Measurements from ENCODE around the gene EIF2D. TPM values are rescaled to one million over a fixed set of nuclear protein-coding genes. Genes with fewer than 3 reads are reported as not detected.
"Not testable (repeated sequence)": the region's sequence is repeated elsewhere in the genome, so short reads cannot be mapped to it uniquely, and the experiment has no call there.

The EIF2D gene
- total RNA-seq, 1 experiment from 2014 or later: 51.8 TPM

- Histone ChIP-seq H2AFZ (ENCODE audit: low read length) (no peak overlapping the region), H3K4me3 (ENCODE audit: low read length) (no peak overlapping the region), H3K27ac (ENCODE audit: low read length) (no peak overlapping the region), H4K20me1 (ENCODE audit: insufficient read depth, low read depth, low read length) (no peaks in the 10 kb centered on the region; the same call in 1 of the 2 replicates), H3K9me3 (ENCODE audit: low read length) (no peaks in the 10 kb centered on the region), H3K27me3 (ENCODE audit: low read length) (no peaks in the 10 kb centered on the region), H3K79me2 (ENCODE audit: low read length) (peaks cover 29% of the 10 kb centered on the region), H3K9me2 (replicated peaks; ENCODE audit: insufficient read depth, low read length) (no peaks in the 10 kb centered on the region), H3K36me3 (ENCODE audit: insufficient read depth, low read length) (no peaks in the 10 kb centered on the region), H3K4me2 (ENCODE audit: low read depth, low read length, poor library complexity, severe bottlenecking) (no peak overlapping the region), H3K9ac (ENCODE audit: low read length) (no peak overlapping the region), H3K4me1 (ENCODE audit: low read length) (peaks cover 27% of the 10 kb centered on the region)
- no peak for DNase-seq
These were observed 30.7 kb downstream of the EIF2D start for GRCh38 chr1:206581571-206581981.

DNA sequence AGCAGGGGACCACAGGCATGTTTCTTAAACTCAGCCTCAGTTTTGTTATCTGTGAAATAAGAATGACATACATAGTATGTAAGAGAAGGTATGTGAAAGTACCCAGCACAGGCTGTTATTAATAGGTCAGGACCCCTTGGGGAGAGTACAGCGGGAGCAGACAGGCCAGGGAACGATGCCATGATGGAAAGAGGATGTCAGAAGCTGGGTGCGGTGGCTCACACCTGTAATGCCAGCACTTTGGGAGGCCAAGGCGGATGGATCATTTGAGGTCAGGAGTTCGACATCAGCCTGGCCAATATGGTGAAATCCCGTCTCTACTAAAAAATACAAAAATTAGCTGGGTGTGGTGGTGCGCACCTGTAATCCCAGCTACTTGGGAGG is 31.2 kb downstream of the EIF2D start:
- H3K9me3 ChIP-seq (ENCODE audit: low read length); H3K9me2 ChIP-seq (replicated peaks; ENCODE audit: insufficient read depth, low read length); H4K20me1 ChIP-seq (ENCODE audit: insufficient read depth, low read depth, low read length); H3K4me2 ChIP-seq (ENCODE audit: low read depth, low read length, poor library complexity, severe bottlenecking); H2AFZ ChIP-seq (ENCODE audit: low read length); H3K9ac ChIP-seq (ENCODE audit: low read length); DNase-seq; H3K27me3 ChIP-seq (ENCODE audit: low read length); H3K4me3 ChIP-seq (ENCODE audit: low read length); H3K27ac ChIP-seq (ENCODE audit: low read length); H3K36me3 ChIP-seq (ENCODE audit: insufficient read depth, low read length): not testable (repeated sequence)
- Histone ChIP-seq H3K79me2 (ENCODE audit: low read length) (peaks cover 32% of the 10 kb centered on the region), H3K4me1 (ENCODE audit: low read length) (peaks cover 27% of the 10 kb centered on the region)

DNA sequence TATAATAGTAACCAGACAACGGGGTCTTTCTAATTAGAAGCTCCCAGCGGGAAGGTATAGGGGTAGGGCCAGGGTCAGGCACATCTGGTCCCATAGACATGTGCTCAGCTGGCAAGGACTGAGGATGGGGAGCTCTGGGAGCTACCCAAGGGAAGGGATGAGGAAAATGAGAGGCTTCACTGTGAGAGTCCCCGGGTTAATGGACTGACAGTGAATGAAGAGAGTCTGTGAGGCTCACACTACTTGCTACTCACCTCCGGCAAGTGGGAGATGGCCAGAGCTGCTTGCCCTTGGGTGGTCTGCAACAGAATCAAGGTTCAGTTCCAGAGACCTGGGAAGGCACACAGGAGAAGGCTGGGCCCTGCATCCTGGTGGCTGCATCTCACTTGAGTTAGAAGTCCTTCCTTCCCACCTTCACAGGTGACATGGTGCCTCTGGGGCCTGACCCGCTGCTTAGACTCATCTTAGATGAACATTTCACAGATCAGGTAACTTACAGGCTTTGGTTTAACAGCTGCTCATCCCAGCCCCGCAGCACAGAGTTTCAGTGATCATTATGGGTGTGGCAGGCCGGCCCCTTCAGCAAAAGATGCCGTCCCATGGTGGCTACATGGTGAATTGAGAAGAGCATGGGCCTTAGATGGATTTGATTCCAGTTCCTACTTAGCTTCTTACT is 31.7 kb downstream of the EIF2D start:
- no peaks in the 10 kb centered on the region for H3K9me3 ChIP-seq (ENCODE audit: low read length)
- H3K27ac ChIP-seq (ENCODE audit: low read length): peak overlapping the region; percentile 58
- no peak for DNase-seq
- no peaks in the 10 kb centered on the region for H3K9me2 ChIP-seq (replicated peaks; ENCODE audit: insufficient read depth, low read length)
- no peak overlapping the region for H3K4me3 ChIP-seq (ENCODE audit: low read length)
- H3K4me1 ChIP-seq (ENCODE audit: low read length): peaks cover 27% of the 10 kb centered on the region
- H3K79me2 ChIP-seq (ENCODE audit: low read length): peaks cover 36% of the 10 kb centered on the region
- no peaks in the 10 kb centered on the region for H3K27me3 ChIP-seq (ENCODE audit: low read length)
- no peaks in the 10 kb centered on the region for H3K36me3 ChIP-seq (ENCODE audit: insufficient read depth, low read length)
- peak overlapping the region; percentile 31; the same call in 1 of the 2 replicates for H3K9ac ChIP-seq (ENCODE audit: low read length)
- no peak overlapping the region for H2AFZ ChIP-seq (ENCODE audit: low read length)
- no peaks in the 10 kb centered on the region; the same call in 1 of the 2 replicates for H4K20me1 ChIP-seq (ENCODE audit: insufficient read depth, low read depth, low read length)
- peak overlapping the region; percentile 40 for H3K4me2 ChIP-seq (ENCODE audit: low read depth, low read length, poor library complexity, severe bottlenecking)

DNA sequence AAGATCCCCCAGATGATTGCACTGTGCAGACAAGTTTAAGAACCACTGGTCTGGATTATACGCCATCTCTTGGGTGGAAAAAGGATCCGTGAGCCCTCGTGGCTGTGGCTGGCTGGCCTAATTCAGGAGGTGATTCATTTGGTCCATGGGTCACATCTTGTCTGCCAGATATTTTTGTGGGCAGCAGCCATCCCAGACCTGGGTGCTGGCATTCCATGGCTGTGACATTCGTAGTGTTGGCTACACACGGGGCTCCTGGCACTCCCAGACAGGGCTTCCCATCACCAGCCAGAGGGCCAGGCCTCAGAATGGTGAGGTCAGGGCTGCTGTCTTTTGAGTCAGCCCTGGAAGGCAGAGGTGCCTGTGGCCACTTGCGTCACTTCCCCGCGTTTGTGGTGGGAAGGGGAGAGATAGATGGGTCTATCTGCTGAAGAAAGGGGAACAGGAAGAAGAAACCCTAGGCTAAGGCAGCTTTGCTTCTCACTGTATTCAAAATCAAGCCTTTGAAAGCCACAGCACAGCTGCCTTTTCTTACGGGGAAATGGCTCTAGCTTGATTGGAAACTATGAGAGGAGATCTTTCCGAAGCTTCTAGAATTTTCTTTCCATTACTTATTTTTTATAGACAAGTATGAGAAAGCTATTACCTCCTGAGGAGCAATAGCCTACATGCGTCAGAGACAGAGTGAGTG is 32.4 kb downstream of the EIF2D start:
- Histone ChIP-seq H3K27me3 (ENCODE audit: low read length) (no peaks in the 10 kb centered on the region), H3K79me2 (ENCODE audit: low read length) (peaks cover 39% of the 10 kb centered on the region), H3K36me3 (ENCODE audit: insufficient read depth, low read length) (no peaks in the 10 kb centered on the region), H3K9me3 (ENCODE audit: low read length) (no peaks in the 10 kb centered on the region), H3K4me3 (ENCODE audit: low read length) (peak overlapping the region; percentile 25; the same call in 1 of the 2 replicates), H2AFZ (ENCODE audit: low read length) (no peak overlapping the region), H3K4me1 (ENCODE audit: low read length) (peaks cover 27% of the 10 kb centered on the region), H3K27ac (ENCODE audit: low read length) (peak overlapping the region; percentile 58), H3K9me2 (replicated peaks; ENCODE audit: insufficient read depth, low read length) (no peaks in the 10 kb centered on the region), H3K4me2 (ENCODE audit: low read depth, low read length, poor library complexity, severe bottlenecking) (peak overlapping the region; percentile 40), H3K9ac (ENCODE audit: low read length) (peak overlapping the region; percentile 51), H4K20me1 (ENCODE audit: insufficient read depth, low read depth, low read length) (no peaks in the 10 kb centered on the region; the same call in 1 of the 2 replicates)
- peak; percentile 78 for DNase-seq

- no peak overlapping the region for H3K4me3 ChIP-seq (ENCODE audit: low read length)
- no peak overlapping the region for H3K4me2 ChIP-seq (ENCODE audit: low read depth, low read length, poor library complexity, severe bottlenecking)
- no peaks in the 10 kb centered on the region for H3K9me3 ChIP-seq (ENCODE audit: low read length)
- DNase-seq: no peak
- no peak overlapping the region for H3K9ac ChIP-seq (ENCODE audit: low read length)
- H3K4me1 ChIP-seq (ENCODE audit: low read length): peaks cover 27% of the 10 kb centered on the region
- H3K27ac ChIP-seq (ENCODE audit: low read length): no peak overlapping the region; the same call in 1 of the 2 replicates
- no peaks in the 10 kb centered on the region for H3K9me2 ChIP-seq (replicated peaks; ENCODE audit: insufficient read depth, low read length)
- no peak overlapping the region for H2AFZ ChIP-seq (ENCODE audit: low read length)
- peaks cover 42% of the 10 kb centered on the region for H3K79me2 ChIP-seq (ENCODE audit: low read length)
- no peaks in the 10 kb centered on the region; the same call in 1 of the 2 replicates for H4K20me1 ChIP-seq (ENCODE audit: insufficient read depth, low read depth, low read length)
- H3K27me3 ChIP-seq (ENCODE audit: low read length): no peaks in the 10 kb centered on the region
- H3K36me3 ChIP-seq (ENCODE audit: insufficient read depth, low read length): no peaks in the 10 kb centered on the region
These were observed 33.3 kb downstream of the EIF2D start for GRCh38 chr1:206578978-206579374.

DNA sequence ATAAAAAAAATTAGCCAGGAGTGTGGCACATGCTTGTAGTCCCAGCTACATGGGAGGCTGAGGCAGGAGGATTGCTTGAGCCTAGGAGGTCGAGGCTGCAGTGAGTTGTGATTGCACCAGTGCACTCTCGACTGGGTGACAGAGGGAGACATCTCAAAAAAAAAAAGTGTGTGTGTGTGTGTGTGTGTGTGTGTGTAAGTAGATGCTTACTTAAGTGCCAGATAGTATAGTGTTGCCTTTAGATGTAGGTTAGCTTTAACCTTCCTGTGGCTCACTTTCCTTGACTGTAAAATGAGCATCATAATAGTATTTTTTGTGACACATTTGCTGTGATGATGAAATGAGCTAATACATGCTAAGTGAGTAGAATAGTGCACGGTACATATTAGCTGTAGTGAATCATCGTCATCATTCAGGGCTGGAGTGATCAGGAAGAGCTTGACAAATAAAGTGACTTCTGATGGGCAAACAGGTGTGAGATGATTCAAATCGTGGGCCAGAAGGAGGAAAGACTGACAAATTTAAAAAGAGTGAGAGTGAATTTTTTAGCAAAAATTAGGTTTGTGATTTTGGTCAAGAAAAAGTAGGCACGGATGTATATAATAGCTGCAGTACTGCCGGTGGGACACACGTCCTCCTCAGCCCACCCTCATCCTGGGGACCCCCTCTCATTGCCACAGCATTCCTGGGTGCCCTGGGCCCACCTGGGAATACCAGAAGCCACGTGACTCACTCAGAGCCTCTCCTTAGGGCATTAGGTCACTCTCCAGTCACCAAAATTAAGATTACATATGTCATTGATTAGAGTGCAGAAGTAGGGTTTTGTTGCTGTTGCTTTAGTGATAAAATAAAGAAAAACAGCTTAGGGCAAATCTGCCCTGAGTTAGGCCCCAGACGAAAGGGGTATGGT is 33.9 kb downstream of the EIF2D start:
- Histone ChIP-seq H3K4me2 (ENCODE audit: low read depth, low read length, poor library complexity, severe bottlenecking) (peak overlapping the region; percentile 8), H3K27ac (ENCODE audit: low read length) (no peak overlapping the region), H3K4me1 (ENCODE audit: low read length) (peaks cover 27% of the 10 kb centered on the region), H3K9me2 (replicated peaks; ENCODE audit: insufficient read depth, low read length) (no peaks in the 10 kb centered on the region), H2AFZ (ENCODE audit: low read length) (no peak overlapping the region), H4K20me1 (ENCODE audit: insufficient read depth, low read depth, low read length) (no peaks in the 10 kb centered on the region; the same call in 1 of the 2 replicates), H3K36me3 (ENCODE audit: insufficient read depth, low read length) (no peaks in the 10 kb centered on the region), H3K27me3 (ENCODE audit: low read length) (no peaks in the 10 kb centered on the region), H3K9ac (ENCODE audit: low read length) (no peak overlapping the region), H3K79me2 (ENCODE audit: low read length) (peaks cover 44% of the 10 kb centered on the region), H3K9me3 (ENCODE audit: low read length) (no peaks in the 10 kb centered on the region), H3K4me3 (ENCODE audit: low read length) (no peak overlapping the region)
- DNase-seq: no peak

DNA sequence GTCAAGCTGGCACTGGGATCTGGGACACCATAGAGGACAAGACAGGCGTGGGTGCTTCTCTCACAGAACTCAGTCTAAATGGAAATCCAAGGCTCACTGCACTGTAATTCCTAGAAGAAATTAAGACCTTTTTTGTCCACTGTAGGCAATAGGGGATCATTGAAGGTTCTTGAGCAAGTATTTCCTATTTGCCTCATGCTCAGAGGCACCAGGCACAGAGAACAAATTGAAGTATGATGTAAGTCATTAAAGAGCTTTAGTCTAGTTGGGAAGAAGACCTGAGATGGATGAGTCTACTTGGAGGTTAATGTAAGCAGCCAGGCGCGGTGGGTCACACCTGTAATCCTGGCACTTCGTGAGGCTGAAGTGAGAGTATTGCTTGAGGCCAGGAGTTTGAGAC is 34.6 kb downstream of the EIF2D start:
- no peaks in the 10 kb centered on the region for H3K36me3 ChIP-seq (ENCODE audit: insufficient read depth, low read length)
- H3K9me2 ChIP-seq (replicated peaks; ENCODE audit: insufficient read depth, low read length): no peaks in the 10 kb centered on the region
- no peak overlapping the region for H2AFZ ChIP-seq (ENCODE audit: low read length)
- no peaks in the 10 kb centered on the region for H3K9me3 ChIP-seq (ENCODE audit: low read length)
- no peak overlapping the region for H3K4me3 ChIP-seq (ENCODE audit: low read length)
- no peak overlapping the region for H3K27ac ChIP-seq (ENCODE audit: low read length)
- no peak overlapping the region for H3K9ac ChIP-seq (ENCODE audit: low read length)
- no peak overlapping the region for H3K4me2 ChIP-seq (ENCODE audit: low read depth, low read length, poor library complexity, severe bottlenecking)
- DNase-seq: no peak
- peaks cover 49% of the 10 kb centered on the region for H3K79me2 ChIP-seq (ENCODE audit: low read length)
- no peaks in the 10 kb centered on the region; the same call in 1 of the 2 replicates for H4K20me1 ChIP-seq (ENCODE audit: insufficient read depth, low read depth, low read length)
- H3K27me3 ChIP-seq (ENCODE audit: low read length): no peaks in the 10 kb centered on the region
- H3K4me1 ChIP-seq (ENCODE audit: low read length): peaks cover 27% of the 10 kb centered on the region
